ENCODE results near the gene NAGK.
"Not testable (repeated sequence)": the region's sequence is repeated elsewhere in the genome, so short reads cannot be mapped to it uniquely, and the experiment has no call there.

Gene NAGK

GRCh38 chr2:71068218-71069035 is at the start of gene NAGK:
Gene NAGK (plus strand): TSS chr2:71068648. CDS start chr2:71068684, 36 bp downstream.
- peak; percentile 93 for DNase-seq (ENCODE audit: low read depth)

DNA sequence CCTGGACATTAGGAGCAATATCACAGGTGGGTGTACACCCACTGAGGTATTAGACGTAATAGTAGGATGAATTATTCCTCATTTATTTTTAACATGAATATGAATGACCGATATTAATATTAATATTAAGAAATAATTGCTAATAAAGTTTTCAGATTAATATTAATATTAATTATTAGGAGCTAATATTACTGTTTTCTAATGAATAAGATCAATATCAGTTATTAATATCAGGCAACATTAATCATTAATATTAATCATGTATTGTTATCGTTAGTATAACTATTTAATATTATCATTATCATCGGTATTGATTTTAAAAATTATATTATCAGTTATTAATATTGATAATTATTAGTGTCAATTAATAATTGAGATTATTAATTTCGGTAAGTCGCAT is 48.5 kb upstream of the NAGK start:
- DNase-seq (ENCODE audit: low read depth): not testable (repeated sequence)

- DNase-seq (ENCODE audit: low read depth): not testable (repeated sequence)
Measured at GRCh38 chr2:71021394-71021793, 47.1 kb upstream of the NAGK start.

- not testable (repeated sequence) for DNase-seq (ENCODE audit: low read depth)
Measured at GRCh38 chr2:71023553-71024243, 44.8 kb upstream of the NAGK start.

GRCh38 chr2:71036296-71036695 is 32.2 kb upstream of the NAGK start:
- not testable (repeated sequence) for DNase-seq (ENCODE audit: low read depth)

DNA sequence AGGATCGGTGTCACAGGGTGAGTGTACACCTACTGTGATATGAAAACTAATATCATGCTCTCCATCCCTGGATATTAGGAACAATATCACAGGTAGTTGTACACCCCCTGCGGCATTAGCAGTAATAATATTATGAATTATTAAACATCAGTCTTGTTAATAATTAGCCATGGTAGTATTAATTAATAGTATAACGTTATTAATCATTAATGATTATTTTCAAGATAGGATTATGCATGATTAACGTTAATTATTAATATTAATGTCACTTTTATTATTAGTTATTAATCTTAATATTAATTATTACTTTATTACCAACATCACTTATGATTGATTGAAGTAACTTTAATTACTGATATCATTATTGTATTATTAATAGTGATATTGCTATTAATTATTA is 26.2 kb upstream of the NAGK start:
- no peak for DNase-seq (ENCODE audit: low read depth)

- no peak for DNase-seq (ENCODE audit: low read depth)
Measured at GRCh38 chr2:71043531-71044407, 24.7 kb upstream of the NAGK start.

GRCh38 chr2:71045151-71045550 is 23.3 kb upstream of the NAGK start:
- no peak for DNase-seq (ENCODE audit: low read depth)

- no peak for DNase-seq (ENCODE audit: low read depth)
Measured at GRCh38 chr2:71045865-71046548, 22.4 kb upstream of the NAGK start.

DNA sequence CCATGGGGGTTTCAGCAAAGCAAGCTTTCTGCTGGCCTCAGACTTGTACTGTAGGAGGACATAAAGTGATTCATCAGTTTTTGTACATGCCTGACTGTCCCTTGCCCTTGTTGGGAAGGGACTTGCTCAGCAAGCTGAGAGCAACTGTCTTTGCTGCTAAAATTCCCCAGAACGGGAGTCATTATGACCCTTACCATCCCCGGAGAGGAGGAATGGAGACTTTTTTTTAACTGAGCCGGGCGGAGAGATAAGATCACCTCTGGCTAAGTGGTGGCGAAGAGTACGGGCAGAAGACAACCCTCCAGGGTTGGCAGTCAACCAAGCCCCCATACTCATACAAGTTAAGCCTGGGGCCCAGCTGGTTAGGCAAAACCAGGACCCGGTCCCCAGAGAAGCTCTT is 20.4 kb upstream of the NAGK start:
- DNase-seq (ENCODE audit: low read depth): no peak

DNA sequence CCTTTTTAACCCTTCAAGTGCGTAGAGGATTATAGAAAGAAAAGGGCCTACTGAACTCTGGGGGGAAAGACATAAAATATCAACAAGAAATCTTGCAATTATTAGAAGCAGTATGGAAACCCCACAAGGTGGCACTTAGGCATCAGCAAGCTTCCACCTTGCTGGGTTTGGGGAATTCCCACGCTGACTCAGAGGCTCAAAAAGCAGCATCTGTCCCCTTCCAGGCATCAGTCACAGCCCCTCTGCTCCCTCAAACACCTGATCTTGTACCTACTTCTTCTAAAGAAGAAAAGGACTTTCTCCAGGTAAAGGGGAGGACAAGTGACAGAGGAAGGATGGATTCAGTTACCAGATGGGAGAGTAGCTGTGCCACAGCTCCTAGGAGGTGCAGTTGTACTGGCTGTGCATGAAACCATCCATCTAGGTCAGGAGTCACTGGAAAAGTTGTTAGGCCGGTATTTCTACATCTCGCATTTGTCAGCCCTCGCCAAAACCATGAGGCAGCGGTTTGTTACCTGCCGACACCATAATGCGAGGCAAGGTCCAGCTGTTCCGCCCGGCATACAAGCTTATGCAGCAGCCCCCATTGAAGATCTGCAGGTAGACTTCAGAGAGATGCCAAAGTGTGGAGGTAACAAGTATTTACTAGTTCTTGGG is 18.6 kb upstream of the NAGK start:
- DNase-seq (ENCODE audit: low read depth): not testable (repeated sequence)

DNA sequence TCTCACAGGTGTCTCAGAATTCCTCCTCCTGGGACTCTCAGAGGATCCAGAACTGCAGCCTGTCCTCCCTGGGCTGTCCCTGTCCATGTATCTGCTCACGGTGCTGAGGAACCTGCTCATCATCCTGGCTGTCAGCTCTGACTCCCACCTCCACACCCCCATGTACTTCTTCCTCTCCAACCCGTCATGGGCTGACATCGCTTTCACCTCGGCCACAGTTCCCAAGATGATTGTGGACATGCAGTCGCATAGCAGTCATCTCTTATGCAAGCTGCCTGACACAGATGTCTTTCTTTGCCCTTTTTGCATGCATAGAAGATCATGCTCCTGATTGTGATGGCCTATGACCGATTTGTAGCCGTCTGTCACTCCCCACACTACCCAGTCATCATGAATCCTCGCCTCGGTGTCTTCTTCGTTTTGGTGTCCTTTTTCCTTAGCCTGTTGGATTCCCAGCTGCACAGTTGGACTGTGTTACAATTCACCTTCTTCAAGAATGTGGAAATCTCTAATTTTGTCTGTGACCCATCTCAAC is 13.2 kb upstream of the NAGK start:
- DNase-seq (ENCODE audit: low read depth): not testable (repeated sequence)

DNA sequence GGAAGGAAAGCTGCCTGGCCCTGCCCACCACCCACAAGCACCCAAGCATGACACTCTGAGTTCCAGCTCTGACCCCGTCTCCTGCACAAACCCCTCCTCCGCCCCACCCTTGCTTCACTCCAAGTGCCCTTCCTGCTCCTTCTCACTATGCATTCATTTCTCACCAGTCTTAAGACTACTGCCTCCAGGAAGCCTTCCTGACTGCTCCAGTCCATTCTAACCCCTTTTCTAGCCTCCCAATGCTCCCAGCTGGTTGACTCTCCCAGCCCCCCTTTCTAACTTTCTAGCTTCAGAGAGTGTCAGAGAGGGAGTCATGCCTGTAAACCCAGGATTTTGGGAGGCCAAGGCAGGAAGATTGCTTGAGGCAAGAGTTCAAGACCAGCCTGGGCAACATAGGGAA is 8.2 kb upstream of the NAGK start:
- no peak for DNase-seq (ENCODE audit: low read depth)

- no peak for DNase-seq (ENCODE audit: low read depth)
Measured at GRCh38 chr2:71060871-71061270, 7.6 kb upstream of the NAGK start.

DNA sequence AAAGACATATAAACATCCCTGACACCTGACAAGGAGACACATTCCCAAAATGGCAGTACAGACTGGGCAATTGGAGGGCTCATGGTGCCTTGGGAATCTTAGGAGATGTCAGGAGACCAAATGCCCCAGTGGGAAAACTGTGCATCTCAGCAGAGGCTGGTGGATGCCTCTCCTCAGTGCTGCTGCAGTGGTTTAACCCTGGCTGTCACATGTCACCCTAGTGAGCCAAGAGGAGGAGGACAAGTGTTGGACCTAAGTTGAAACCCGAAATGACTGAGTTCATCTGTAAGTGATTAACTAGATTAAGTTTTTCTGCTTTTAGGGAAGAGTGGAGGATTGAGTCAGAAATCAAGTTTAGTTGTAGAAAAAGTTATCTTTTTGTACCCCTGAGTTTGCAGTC is 5.2 kb upstream of the NAGK start:
- DNase-seq (ENCODE audit: low read depth): no peak

DNA sequence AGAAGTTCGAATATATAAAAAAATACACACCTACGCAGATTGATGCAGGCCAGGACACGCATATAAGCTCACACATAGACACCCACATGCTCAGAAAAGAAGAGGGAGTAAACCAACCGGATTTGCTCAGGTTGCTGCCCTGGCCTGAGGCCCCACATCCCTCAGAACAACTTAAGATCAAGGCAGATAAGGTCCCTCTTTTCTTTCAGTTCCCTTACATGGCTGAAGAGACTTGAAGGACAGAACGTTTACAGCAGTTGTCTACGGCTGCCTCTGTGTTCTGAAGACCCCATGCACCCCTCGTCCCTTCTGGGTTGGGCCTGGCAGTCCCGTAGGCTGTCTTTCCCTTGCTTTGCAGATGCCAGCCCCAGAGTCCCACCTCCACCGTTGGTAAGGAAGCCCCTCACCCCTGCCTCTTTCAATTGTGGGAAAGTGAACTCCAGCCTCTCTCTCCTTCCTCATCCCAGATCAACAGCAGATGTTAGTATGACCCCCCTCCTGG is 4.3 kb upstream of the NAGK start:
- no peak for DNase-seq (ENCODE audit: low read depth)

DNA sequence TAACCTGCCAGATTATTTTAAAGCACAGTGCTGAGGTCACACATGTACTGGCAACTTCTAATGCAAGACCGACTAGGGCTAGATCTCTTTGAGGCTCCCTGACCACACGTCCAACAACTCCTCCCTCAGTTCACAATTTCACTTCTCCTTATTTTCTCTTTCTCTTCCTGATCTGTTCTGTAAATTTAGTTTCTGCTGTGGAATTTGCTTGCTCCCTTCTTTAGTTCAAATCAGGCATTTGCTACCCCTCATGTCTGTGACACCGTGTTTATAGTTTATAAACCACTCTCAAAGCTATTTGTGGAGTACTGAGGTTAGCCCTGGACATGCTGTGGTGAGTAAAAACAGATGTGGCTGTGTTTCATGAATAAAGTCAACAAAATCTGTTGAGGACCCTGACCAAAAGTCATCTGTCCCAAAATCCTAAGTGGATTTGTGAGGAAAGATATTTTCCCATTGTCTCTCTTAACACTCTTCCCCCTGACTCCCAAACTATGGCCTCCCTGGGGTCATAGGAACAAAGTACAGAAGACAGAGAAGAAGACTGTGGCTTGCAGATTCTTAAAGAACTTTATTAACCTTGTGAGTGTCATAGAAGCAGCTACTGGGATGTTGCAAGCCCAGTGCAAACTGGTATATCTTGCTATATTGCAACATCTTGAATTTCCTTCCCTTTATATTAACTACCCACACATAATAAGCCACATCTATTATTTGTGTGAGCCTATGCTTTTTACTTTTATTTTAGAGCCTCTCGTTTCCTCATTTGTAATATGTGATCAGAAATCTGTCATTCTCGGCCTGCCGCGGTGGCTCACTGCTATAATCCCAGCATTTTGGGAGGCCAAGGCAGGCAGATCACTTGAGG is 3.5 kb upstream of the NAGK start:
- peak; percentile 45 for DNase-seq (ENCODE audit: low read depth)

DNA sequence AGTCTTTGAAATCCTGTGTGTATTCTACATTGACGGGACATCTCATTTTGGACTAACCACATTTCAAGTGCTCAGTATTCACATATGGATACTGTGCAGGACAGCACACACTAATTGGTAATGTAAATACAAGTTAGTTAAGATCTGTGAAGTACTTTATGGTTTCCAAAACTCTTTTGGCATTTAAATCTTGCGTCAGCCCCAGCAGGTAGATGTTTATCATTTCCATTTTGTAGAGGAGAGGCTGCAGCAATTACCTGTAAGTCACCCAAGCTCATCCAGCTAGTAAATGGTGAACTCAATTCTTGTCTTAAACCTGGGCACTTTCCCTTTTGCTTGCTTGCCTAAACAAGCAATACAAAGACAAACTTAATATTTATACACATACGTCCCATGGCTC is 1.6 kb upstream of the NAGK start:
- no peak for DNase-seq (ENCODE audit: low read depth)

DNA sequence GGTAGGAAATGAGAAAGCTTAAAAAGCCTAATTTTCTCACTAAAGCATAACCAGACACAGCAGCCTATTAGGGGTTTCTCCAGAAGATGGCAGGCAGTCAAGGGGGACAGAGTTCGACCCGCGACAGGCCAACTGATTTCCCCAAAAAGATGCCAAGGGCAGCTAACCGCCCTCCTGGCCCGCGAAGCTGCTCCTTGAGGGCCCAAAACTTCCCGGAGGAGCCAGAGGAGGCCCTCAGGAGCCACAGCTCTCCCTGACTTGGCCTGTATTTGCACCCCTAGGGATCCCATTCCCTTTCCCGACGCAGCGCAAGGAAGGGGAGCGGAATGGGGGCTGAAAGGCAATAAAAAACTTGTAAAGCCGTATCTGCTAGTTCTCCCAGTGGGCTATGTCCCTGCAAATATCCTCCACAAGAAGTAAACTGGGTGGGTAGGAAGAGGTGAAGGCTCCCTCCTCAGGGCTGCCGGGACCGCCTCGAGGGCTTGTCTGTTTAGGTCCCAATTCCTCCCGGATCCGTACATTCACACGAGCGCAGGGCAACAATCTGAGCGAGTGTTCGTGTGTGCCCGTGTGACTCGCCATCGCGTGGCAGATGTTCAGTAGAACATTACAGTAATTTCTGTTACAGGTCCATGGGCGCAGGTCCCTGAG is 756 bp upstream of the NAGK start:
- DNase-seq (ENCODE audit: low read depth): peak; percentile 5
